PC-9 (cell line): ENCODE results near the gene AKR1E2. TPM values are rescaled to one million over a fixed set of nuclear protein-coding genes. Genes with fewer than 3 reads are reported as not detected.

Source experiments
- BruUV-seq: library from RNA; stranded (reverse); fragments of 400-500 nt; replicated peaks from 2 replicates; lab custom pipeline; 2021; lab: Mats Ljungman, UMichigan
- CTCF ChIA-PET: fragments of 300-600 bp; sonication (Branson Sonifier 250); formaldehyde crosslinking; loops from one replicate; lab custom pipeline; 2022; ENCODE audit warnings: antibody characterized with exemption; lab: Charles Lee
- POLR2A ChIA-PET: fragments of 300-600 bp; sonication (Branson Sonifier 250); formaldehyde crosslinking; loops from one replicate; lab custom pipeline; 2022; ENCODE audit warnings: antibody characterized with exemption; ENCODE audit not compliant: unreplicated experiment; lab: Charles Lee
- DNase-seq, 2 experiments: peaks; one replicate each; pipeline versions ENCODE4 v3.0.0 to v3.0.0-alpha.2; 2015 to 2022; ENCODE audit warnings: mixed read lengths in 1 of 2
- H2AFZ ChIP-seq: fragments of 200-600 bp; sonication (generic); 2 replicates; pipeline ENCODE4 v1.8.1; 2017; ENCODE audit warnings: antibody characterized with exemption
- H3F3A ChIP-seq: fragments of 200-600 bp; sonication (generic); 2 replicates; pipeline ENCODE4 v1.8.1; 2017; ENCODE audit warnings: antibody characterized with exemption, mild to moderate bottlenecking, low read depth; ENCODE audit not compliant: insufficient read depth
- H3K27ac ChIP-seq: fragments of 200-600 bp; sonication (generic); 2 replicates; pipeline ENCODE4 v1.6.1; 2016; ENCODE audit warnings: mixed run types
- H3K27me3 ChIP-seq: fragments of 200-600 bp; sonication (generic); 2 replicates; pipeline ENCODE4 v1.6.1; 2016; ENCODE audit warnings: low read depth, mixed run types; ENCODE audit not compliant: insufficient read depth
- H3K36me3 ChIP-seq: fragments of 200-600 bp; sonication (generic); 2 replicates; pipeline ENCODE4 v1.6.1; 2016; ENCODE audit warnings: low read depth, mixed run types
- H3K4me1 ChIP-seq: fragments of 200-600 bp; sonication (generic); replicated peaks from 2 replicates; pipeline ENCODE4 v1.6.1; 2016; ENCODE audit warnings: mixed run types; ENCODE audit not compliant: insufficient read depth
- H3K4me2 ChIP-seq: fragments of 200-600 bp; sonication (generic); 2 replicates; pipeline ENCODE4 v1.6.1; 2017; ENCODE audit warnings: mixed run types
- H3K4me3 ChIP-seq: fragments of 200-600 bp; sonication (generic); 2 replicates; pipeline ENCODE4 v1.6.1; 2016; ENCODE audit warnings: mixed run types
- H3K79me2 ChIP-seq: fragments of 200-600 bp; sonication (generic); 2 replicates; pipeline ENCODE4 v1.6.1; 2017; ENCODE audit warnings: low read depth, mixed run types
- H3K9me2 ChIP-seq: fragments of 200-600 bp; sonication (generic); 2 replicates; pipeline ENCODE4 v1.8.1; 2017; ENCODE audit warnings: mild to moderate bottlenecking; ENCODE audit not compliant: insufficient read depth
- H3K9me3 ChIP-seq: fragments of 200-600 bp; sonication (generic); 2 replicates; pipeline ENCODE4 v1.8.1; 2016; ENCODE audit warnings: low read depth; ENCODE audit not compliant: insufficient read depth
- H4K20me1 ChIP-seq: fragments of 200-600 bp; sonication (generic); 2 replicates; pipeline ENCODE4 v1.8.1; 2017; ENCODE audit not compliant: insufficient read depth
- CTCF ChIP-seq: fragments of 200-600 bp; sonication (generic); conservative IDR thresholded peaks from 2 replicates; pipeline ENCODE4 v1.6.1; 2017; ENCODE audit warnings: mixed run types, antibody characterized with exemption, mild to moderate bottlenecking, moderate library complexity
- EZH2 ChIP-seq: fragments of 200-600 bp; sonication (generic); IDR thresholded peaks from 2 replicates; pipeline ENCODE4 v1.8.0; 2017; ENCODE audit warnings: antibody characterized with exemption, low read depth
- intact Hi-C: fragments of 100-400 bp; cut with micrococcal nuclease; formaldehyde crosslinking; loops from one replicate; pipeline ENCODE4 v1.10.0; 2022; ENCODE audit not compliant: unreplicated experiment
- total RNA-seq: library from RNA; stranded (reverse); gene quantifications from 2 replicates; pipeline ENCODE4 v1.2.3, GENCODE V29; 2021

AKR1E2 gene
- total RNA-seq, 1 experiment from 2014 or later = 1.9 TPM

GRCh38 chr10:4780091-4780490, 45.9 kb upstream of the AKR1E2 start:
- H3K27ac ChIP-seq = no peak overlapping the region
- BruUV-seq = no TSS peak
- POLR2A ChIA-PET = no interaction called here
- no peak overlapping the region for H2AFZ ChIP-seq
- H3K27me3 ChIP-seq = no peaks in the 10 kb centered on the region
- no peak overlapping the region for H3K4me2 ChIP-seq
- H3K36me3 ChIP-seq = no peaks in the 10 kb centered on the region
- TF ChIP-seq EZH2 (no peak), CTCF (no peak)
- intact Hi-C loops = no loop called here
- no peaks in the 10 kb centered on the region for H3K79me2 ChIP-seq
- no peaks in the 10 kb centered on the region for H3K4me1 ChIP-seq
- H3K9me3 ChIP-seq = no peaks in the 10 kb centered on the region
- H3K4me3 ChIP-seq = no peak overlapping the region
- DNase-seq = no peak
- H4K20me1 ChIP-seq = no peaks in the 10 kb centered on the region
- no peaks in the 10 kb centered on the region for H3K9me2 ChIP-seq
- no peaks in the 10 kb centered on the region for H3F3A ChIP-seq
- CTCF ChIA-PET = no interaction called here

- intact Hi-C loops = no loop called here
Measured at GRCh38 chr10:4780782-4781181, 45.2 kb upstream of the AKR1E2 start.

GRCh38 chr10:4781955-4782354, 44.1 kb upstream of the AKR1E2 start:
- no TSS peak for BruUV-seq
- no peaks in the 10 kb centered on the region for H3K4me1 ChIP-seq
- no peaks in the 10 kb centered on the region for H4K20me1 ChIP-seq
- H3K79me2 ChIP-seq = no peaks in the 10 kb centered on the region
- H3K9me3 ChIP-seq = peaks cover 5% of the 10 kb centered on the region; the same call in 1 of the 2 replicates
- no peak for TF ChIP-seq EZH2
- no peak for TF ChIP-seq CTCF
- no peak overlapping the region for H3K4me3 ChIP-seq
- H3F3A ChIP-seq = no peaks in the 10 kb centered on the region
- H3K27ac ChIP-seq = no peak overlapping the region
- H3K9me2 ChIP-seq = no peaks in the 10 kb centered on the region
- no peak overlapping the region for H2AFZ ChIP-seq
- ChIA-PET CTCF (interaction anchor here (0.6 kb wide), 1 partner anchor 403 kb away, joined by 3 read pairs; no protein-coding TSS in a partner anchor), POLR2A (no interaction called here)
- intact Hi-C loops = no loop called here
- H3K27me3 ChIP-seq = no peaks in the 10 kb centered on the region
- H3K36me3 ChIP-seq = no peaks in the 10 kb centered on the region
- no peak for DNase-seq
- H3K4me2 ChIP-seq = no peak overlapping the region

More at GRCh38 chr10:4780782-4781181, 45.2 kb upstream of the AKR1E2 start:
- Histone ChIP-seq H3K27me3 (no peaks in the 10 kb centered on the region), H3F3A (no peaks in the 10 kb centered on the region), H3K4me3 (no peak overlapping the region), H3K36me3 (no peaks in the 10 kb centered on the region), H3K4me2 (no peak overlapping the region), H3K9me2 (no peaks in the 10 kb centered on the region), H3K9me3 (peaks cover 4% of the 10 kb centered on the region; the same call in 1 of the 2 replicates), H2AFZ (no peak overlapping the region), H3K27ac (no peak overlapping the region), H3K79me2 (no peaks in the 10 kb centered on the region), H3K4me1 (no peaks in the 10 kb centered on the region), H4K20me1 (no peaks in the 10 kb centered on the region)
- no peak for DNase-seq
- POLR2A ChIA-PET = no interaction called here
- BruUV-seq = no TSS peak
- CTCF ChIA-PET = interaction anchor here (0.6 kb wide), 1 partner anchor 1016 kb away, joined by 3 read pairs; no protein-coding TSS in a partner anchor
- TF ChIP-seq EZH2 = no peak
- TF ChIP-seq CTCF = no peak
